HepG2 (cell line): ENCODE results near the gene SLC4A5. TPM values are rescaled to one million over a fixed set of nuclear protein-coding genes. Genes with fewer than 3 reads are reported as not detected.
A peak's percentile ranks its signal among the peaks of the same experiment; 100 is the strongest.

Source experiments
- AHR ChIP-seq: IDR thresholded peaks from 2 replicates; pipeline ENCODE4 v1.6.1; 2018; ENCODE audit warnings: missing genetic modification reagents, missing compliant biosample characterization
- ATRX ChIP-seq: sonication (generic); formaldehyde crosslinking; IDR thresholded peaks from 2 replicates; pipeline ENCODE4 v1.4.0; 2020; ENCODE audit warnings: missing genetic modification reagents, borderline replicate concordance
- FIP1L1 ChIP-seq: fragments of 200-400 bp; formaldehyde crosslinking; IDR thresholded peaks from 2 replicates; pipeline ENCODE4 v1.6.1; 2018; ENCODE audit warnings: low read depth, mild to moderate bottlenecking, low read length, moderate library complexity, borderline replicate concordance; ENCODE audit not compliant: insufficient read depth
- GTF2F1 ChIP-seq: fragments of 150-350 bp; IDR thresholded peaks from 2 replicates; pipeline ENCODE4 v1.6.1; 2014; ENCODE audit warnings: low read length
- JUNB ChIP-seq: sonication (generic); formaldehyde crosslinking; IDR thresholded peaks from 2 replicates; pipeline ENCODE4 v1.8.0; 2022; ENCODE audit warnings: missing genetic modification reagents, mild to moderate bottlenecking, borderline replicate concordance
- ONECUT2 ChIP-seq: sonication (generic); formaldehyde crosslinking; IDR thresholded peaks from 2 replicates; pipeline ENCODE4 v1.4.0; 2020; ENCODE audit warnings: missing genetic modification reagents
- SMARCE1 ChIP-seq: fragments of 450-650 bp; IDR thresholded peaks from 2 replicates; pipeline ENCODE4 v1.6.1; 2017; ENCODE audit warnings: borderline replicate concordance
- SOX5 ChIP-seq: IDR thresholded peaks from 2 replicates; pipeline ENCODE4 v1.6.1; 2016; ENCODE audit warnings: borderline replicate concordance
- SOX6 ChIP-seq, 2 experiments: fragments of 450-650 bp in 1 of 2; sonication (generic) in 1 of 2; formaldehyde crosslinking in 1 of 2; IDR thresholded peaks; 2 replicates each; pipeline versions ENCODE4 v1.4.0 to v1.6.1; 2017 to 2020; ENCODE audit warnings: antibody characterized with exemption in 1 of 2, mild to moderate bottlenecking in 1 of 2, missing genetic modification reagents in 1 of 2
- ZFYVE20 ChIP-seq: sonication (generic); formaldehyde crosslinking; IDR thresholded peaks from 2 replicates; pipeline ENCODE4 v1.8.0; 2023; ENCODE audit warnings: low read depth, mild to moderate bottlenecking, moderate library complexity, missing genetic modification reagents, borderline replicate concordance
- ZNF329 ChIP-seq: sonication (generic); formaldehyde crosslinking; IDR thresholded peaks from 2 replicates; pipeline ENCODE4 v1.9.0; 2021; ENCODE audit warnings: low read depth, mild to moderate bottlenecking, missing genetic modification reagents
- ZNF354B ChIP-seq: sonication (generic); formaldehyde crosslinking; IDR thresholded peaks from 2 replicates; pipeline ENCODE4 v1.8.0; 2022; ENCODE audit warnings: mild to moderate bottlenecking, missing genetic modification reagents
- ZNF451 ChIP-seq: sonication (generic); formaldehyde crosslinking; IDR thresholded peaks from 2 replicates; pipeline ENCODE4 v1.5.0; 2020; ENCODE audit warnings: mild to moderate bottlenecking, missing genetic modification reagents
- ZNF550 ChIP-seq: sonication (generic); formaldehyde crosslinking; IDR thresholded peaks from 2 replicates; pipeline ENCODE4 v1.4.0; 2020; ENCODE audit warnings: mild to moderate bottlenecking, missing genetic modification reagents, borderline replicate concordance
- ZNF672 ChIP-seq: sonication (generic); formaldehyde crosslinking; IDR thresholded peaks from 2 replicates; pipeline ENCODE4 v1.8.1; 2022; ENCODE audit warnings: missing genetic modification reagents
- ZNF737 ChIP-seq: sonication (generic); formaldehyde crosslinking; IDR thresholded peaks from 2 replicates; pipeline ENCODE4 v1.5.0; 2020; ENCODE audit warnings: missing genetic modification reagents, mild to moderate bottlenecking, borderline replicate concordance
- polyA plus RNA-seq, 8 experiments: library from polyadenylated mRNA; depleted of rRNA in 3 of 8; stranded (reverse) in 7 of 8; unstranded in 1 of 8; fragments of >200 nt; fragmentation: Illumina TruSeq in 4 of 8; extraction: Trizol in 4 of 8; gene quantifications; 2 replicates each; pipeline versions ENCODE4 v1.2.1 to v1.2.3, GENCODE V29; 2011 to 2016; ENCODE audit warnings: low read depth in 4 of 8, missing spikeins in 1 of 8, mixed read lengths in 1 of 8; ENCODE audit not compliant: insufficient read depth in 1 of 8
- total RNA-seq, 5 experiments: library from RNA; depleted of rRNA; stranded (reverse); fragments of >200 nt; fragmentation: Illumina TruSeq; extraction: Trizol; gene quantifications; 2 replicates each; pipeline ENCODE4 v1.2.3, GENCODE V29; 2016; ENCODE audit warnings: low read depth in 1 of 5
- TF ChIP-seq, protein P1 (sequence below): sonication (generic); formaldehyde crosslinking; IDR thresholded peaks from 2 replicates; pipeline ENCODE4 v1.4.0; 2020; ENCODE audit warnings: mild to moderate bottlenecking, missing genetic modification reagents, borderline replicate concordance
- TF ChIP-seq, protein P2 (sequence below): sonication (generic); formaldehyde crosslinking; IDR thresholded peaks from 2 replicates; pipeline ENCODE4 v1.4.0; 2020; ENCODE audit warnings: low read depth, mild to moderate bottlenecking, missing genetic modification reagents
- TF ChIP-seq, protein P3 (sequence below): sonication (generic); formaldehyde crosslinking; IDR thresholded peaks from 2 replicates; pipeline ENCODE4 v1.9.0; 2021; ENCODE audit warnings: missing genetic modification reagents, borderline replicate concordance
- TF ChIP-seq, protein P4 (sequence below): sonication (generic); formaldehyde crosslinking; IDR thresholded peaks from 2 replicates; pipeline ENCODE4 v1.8.1; 2023; ENCODE audit warnings: missing genetic modification reagents, mild to moderate bottlenecking, borderline replicate concordance
- TF ChIP-seq, protein P5 (sequence below), 2 experiments: fragments of 450-650 bp in 1 of 2; sonication (generic) in 1 of 2; formaldehyde crosslinking; IDR thresholded peaks; 2 replicates each; pipeline versions ENCODE4 v1.5.0 to v1.8.0; 2020 to 2022; ENCODE audit warnings: mild to moderate bottlenecking in 1 of 2, missing genetic modification reagents in 1 of 2

SLC4A5 gene
- total and polyA plus RNA-seq, 2 of the 13 experiments (the other 11 are each of a cell fraction or from before 2014, with no cell fraction given) = 0.50 TPM; not detected in 1

DNA sequence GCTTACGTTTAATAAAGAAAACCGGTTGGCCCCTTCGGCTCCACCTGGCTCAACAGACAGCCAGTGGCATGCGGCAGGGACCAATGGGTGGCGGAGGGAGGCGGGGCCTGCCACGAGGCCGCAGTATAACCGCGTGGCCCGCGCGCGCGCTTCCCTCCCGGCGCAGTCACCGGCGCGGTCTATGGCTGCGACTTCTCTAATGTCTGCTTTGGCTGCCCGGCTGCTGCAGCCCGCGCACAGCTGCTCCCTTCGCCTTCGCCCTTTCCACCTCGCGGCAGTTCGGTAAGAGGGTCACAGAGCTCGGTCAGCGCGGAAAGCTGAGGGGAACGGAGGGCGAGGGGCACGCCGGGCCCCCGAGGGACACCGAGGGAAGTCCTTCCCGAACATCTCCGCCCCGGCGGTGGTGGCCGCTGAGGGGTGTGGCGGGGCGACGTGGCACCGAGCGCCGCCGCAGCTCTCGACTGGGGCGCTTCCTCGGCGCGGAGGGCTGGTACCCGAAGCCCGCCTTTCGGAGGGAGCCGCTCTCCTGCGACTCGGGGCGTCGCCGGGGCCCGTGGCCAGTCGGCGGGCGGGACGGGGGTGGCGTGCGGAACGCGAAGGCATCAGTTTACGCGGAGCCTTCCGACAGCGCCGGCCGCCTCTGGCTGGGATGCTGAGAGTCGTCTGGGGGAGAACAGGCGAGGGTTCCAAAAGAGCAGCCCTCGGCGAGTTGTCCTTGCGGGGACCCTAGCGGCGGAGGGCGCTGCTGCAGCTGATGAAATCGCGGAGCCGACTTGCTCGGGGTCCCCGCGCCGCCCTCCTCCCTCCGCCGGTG, 144.5 kb downstream of the SLC4A5 start, which contains the start of gene MTHFD2 (continued):
- TF ChIP-seq, protein P1, sequence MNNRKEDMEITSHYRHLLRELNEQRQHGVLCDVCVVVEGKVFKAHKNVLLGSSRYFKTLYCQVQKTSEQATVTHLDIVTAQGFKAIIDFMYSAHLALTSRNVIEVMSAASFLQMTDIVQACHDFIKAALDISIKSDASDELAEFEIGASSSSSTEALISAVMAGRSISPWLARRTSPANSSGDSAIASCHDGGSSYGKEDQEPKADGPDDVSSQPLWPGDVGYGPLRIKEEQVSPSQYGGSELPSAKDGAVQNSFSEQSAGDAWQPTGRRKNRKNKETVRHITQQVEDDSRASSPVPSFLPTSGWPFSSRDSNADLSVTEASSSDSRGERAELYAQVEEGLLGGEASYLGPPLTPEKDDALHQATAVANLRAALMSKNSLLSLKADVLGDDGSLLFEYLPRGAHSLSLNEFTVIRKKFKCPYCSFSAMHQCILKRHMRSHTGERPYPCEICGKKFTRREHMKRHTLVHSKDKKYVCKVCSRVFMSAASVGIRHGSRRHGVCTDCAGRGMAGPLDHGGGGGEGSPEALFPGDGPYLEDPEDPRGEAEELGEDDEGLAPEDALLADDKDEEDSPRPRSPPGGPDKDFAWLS (CRISPR knock-in tag) = 0 out of 2 replicates have a peak, but pooled peaks have one; percentile 19
- peak; percentile 97 for TF ChIP-seq GTF2F1
- no peak for TF ChIP-seq ONECUT2
- TF ChIP-seq ZNF329 = no peak
- TF ChIP-seq AHR = peak; percentile 93
- no peak; the same call in 1 of the 2 replicates for TF ChIP-seq ZNF354B (CRISPR knock-in tag)
- TF ChIP-seq ZNF550 (CRISPR knock-in tag) = peak; percentile 86; the same call in 1 of the 2 replicates
- TF ChIP-seq, protein P2, sequence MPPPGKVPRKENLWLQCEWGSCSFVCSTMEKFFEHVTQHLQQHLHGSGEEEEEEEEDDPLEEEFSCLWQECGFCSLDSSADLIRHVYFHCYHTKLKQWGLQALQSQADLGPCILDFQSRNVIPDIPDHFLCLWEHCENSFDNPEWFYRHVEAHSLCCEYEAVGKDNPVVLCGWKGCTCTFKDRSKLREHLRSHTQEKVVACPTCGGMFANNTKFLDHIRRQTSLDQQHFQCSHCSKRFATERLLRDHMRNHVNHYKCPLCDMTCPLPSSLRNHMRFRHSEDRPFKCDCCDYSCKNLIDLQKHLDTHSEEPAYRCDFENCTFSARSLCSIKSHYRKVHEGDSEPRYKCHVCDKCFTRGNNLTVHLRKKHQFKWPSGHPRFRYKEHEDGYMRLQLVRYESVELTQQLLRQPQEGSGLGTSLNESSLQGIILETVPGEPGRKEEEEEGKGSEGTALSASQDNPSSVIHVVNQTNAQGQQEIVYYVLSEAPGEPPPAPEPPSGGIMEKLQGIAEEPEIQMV (CRISPR knock-in tag) = peak; percentile 77; the same call in 1 of the 2 replicates
- no peak for TF ChIP-seq ATRX (CRISPR knock-in tag)
- no peak for TF ChIP-seq FIP1L1
- TF ChIP-seq SOX5 (CRISPR knock-in tag) = peak; percentile 50; the same call in 1 of the 2 replicates
- TF ChIP-seq, protein P3, sequence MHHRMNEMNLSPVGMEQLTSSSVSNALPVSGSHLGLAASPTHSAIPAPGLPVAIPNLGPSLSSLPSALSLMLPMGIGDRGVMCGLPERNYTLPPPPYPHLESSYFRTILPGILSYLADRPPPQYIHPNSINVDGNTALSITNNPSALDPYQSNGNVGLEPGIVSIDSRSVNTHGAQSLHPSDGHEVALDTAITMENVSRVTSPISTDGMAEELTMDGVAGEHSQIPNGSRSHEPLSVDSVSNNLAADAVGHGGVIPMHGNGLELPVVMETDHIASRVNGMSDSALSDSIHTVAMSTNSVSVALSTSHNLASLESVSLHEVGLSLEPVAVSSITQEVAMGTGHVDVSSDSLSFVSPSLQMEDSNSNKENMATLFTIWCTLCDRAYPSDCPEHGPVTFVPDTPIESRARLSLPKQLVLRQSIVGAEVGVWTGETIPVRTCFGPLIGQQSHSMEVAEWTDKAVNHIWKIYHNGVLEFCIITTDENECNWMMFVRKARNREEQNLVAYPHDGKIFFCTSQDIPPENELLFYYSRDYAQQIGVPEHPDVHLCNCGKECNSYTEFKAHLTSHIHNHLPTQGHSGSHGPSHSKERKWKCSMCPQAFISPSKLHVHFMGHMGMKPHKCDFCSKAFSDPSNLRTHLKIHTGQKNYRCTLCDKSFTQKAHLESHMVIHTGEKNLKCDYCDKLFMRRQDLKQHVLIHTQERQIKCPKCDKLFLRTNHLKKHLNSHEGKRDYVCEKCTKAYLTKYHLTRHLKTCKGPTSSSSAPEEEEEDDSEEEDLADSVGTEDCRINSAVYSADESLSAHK = no peak
- peak; percentile 19; the same call in 1 of the 2 replicates for TF ChIP-seq ZNF451 (CRISPR knock-in tag)
- no peak for TF ChIP-seq SOX6 (IDR thresholded peaks at IDR 0.05)
- TF ChIP-seq SOX6 (CRISPR knock-in tag; IDR thresholded peaks at IDR 0.05) = peak; percentile 50
- TF ChIP-seq, protein P4, sequence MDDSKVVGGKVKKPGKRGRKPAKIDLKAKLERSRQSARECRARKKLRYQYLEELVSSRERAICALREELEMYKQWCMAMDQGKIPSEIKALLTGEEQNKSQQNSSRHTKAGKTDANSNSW = 0 out of 2 replicates have a peak, but pooled peaks have one; percentile 71
- peak; percentile 18; the same call in 1 of the 2 replicates for TF ChIP-seq JUNB (CRISPR knock-in tag)
- TF ChIP-seq ZNF737 (CRISPR knock-in tag) = 0 out of 2 replicates have a peak, but pooled peaks have one; percentile 40
- TF ChIP-seq SMARCE1 = no peak
- TF ChIP-seq ZNF672 (CRISPR knock-in tag) = no peak
- TF ChIP-seq ZFYVE20 = 0 out of 2 replicates have a peak, but pooled peaks have one; percentile 49
- TF ChIP-seq, protein P5, sequence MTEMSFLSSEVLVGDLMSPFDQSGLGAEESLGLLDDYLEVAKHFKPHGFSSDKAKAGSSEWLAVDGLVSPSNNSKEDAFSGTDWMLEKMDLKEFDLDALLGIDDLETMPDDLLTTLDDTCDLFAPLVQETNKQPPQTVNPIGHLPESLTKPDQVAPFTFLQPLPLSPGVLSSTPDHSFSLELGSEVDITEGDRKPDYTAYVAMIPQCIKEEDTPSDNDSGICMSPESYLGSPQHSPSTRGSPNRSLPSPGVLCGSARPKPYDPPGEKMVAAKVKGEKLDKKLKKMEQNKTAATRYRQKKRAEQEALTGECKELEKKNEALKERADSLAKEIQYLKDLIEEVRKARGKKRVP (CRISPR knock-in tag; IDR thresholded peaks at IDR 0.05) = peak; percentile 100
